Heart left ventricle (tissue), 16 donors: ENCODE measurements around the gene IKZF4. TPM values are rescaled to one million over a fixed set of nuclear protein-coding genes. Genes with fewer than 3 reads are reported as not detected.
A peak's percentile ranks its signal among the peaks of the same experiment; 100 is the strongest.
"Not testable (repeated sequence)": the region's sequence is repeated elsewhere in the genome, so short reads cannot be mapped to it uniquely, and the experiment has no call there.

Experiments
- ATAC-seq, 4 donors: fragments of 200-7000 bp; cut with Tn5 transposase; one replicate each; pipeline ENCODE4 v1.9.1; 2020 to 2022; ENCODE audit warnings: moderate library complexity in 4 of 4, mild to moderate bottlenecking in 3 of 4, moderate number of reproducible peaks in 1 of 4
- DNase-seq, 5 donors: peaks; one replicate each; pipeline ENCODE4 v3.0.0-alpha.2; 2020
- H3K27ac ChIP-seq, 12 donors: fragments of 200-600 bp; sonication (generic) in 4 of 12; one replicate each; pipeline versions ENCODE4 v1.5.0 to v1.8.0; 2016 to 2022; ENCODE audit warnings: mild to moderate bottlenecking in 2 of 12
- H3K27me3 ChIP-seq, 9 donors: fragments of 200-600 bp; sonication (generic) in 2 of 9; one replicate each; pipeline versions ENCODE4 v1.5.1 to v1.8.0; 2016 to 2022; ENCODE audit warnings: mild to moderate bottlenecking in 3 of 9
- H3K36me3 ChIP-seq, 9 donors: fragments of 200-600 bp; sonication (generic) in 2 of 9; one replicate each; pipeline versions ENCODE4 v1.5.0 to v1.8.0; 2018 to 2022; ENCODE audit warnings: mild to moderate bottlenecking in 2 of 9
- H3K4me1 ChIP-seq, 12 donors: fragments of 200-600 bp; sonication (generic) in 4 of 12; one replicate each; pipeline versions ENCODE4 v1.5.0 to v1.8.0; 2016 to 2022; ENCODE audit warnings: mild to moderate bottlenecking in 3 of 12
- H3K4me3 ChIP-seq, 12 donors: fragments of 200-600 bp; sonication (generic) in 4 of 12; one replicate each; pipeline versions ENCODE4 v1.5.0 to v1.8.0; 2017 to 2022; ENCODE audit warnings: mild to moderate bottlenecking in 9 of 12, moderate library complexity in 4 of 12
- H3K9me3 ChIP-seq, 12 donors: fragments of 200-600 bp; sonication (generic) in 4 of 12; one replicate each; pipeline versions ENCODE4 v1.5.0 to v1.8.0; 2016 to 2022; ENCODE audit warnings: mild to moderate bottlenecking in 1 of 12
- POLR2A ChIP-seq, 2 donors: fragments of 450-650 bp; IDR thresholded peaks; one replicate each; pipeline ENCODE4 v1.6.1; 2017; ENCODE audit warnings: antibody characterized with exemption in 2 of 2, mild to moderate bottlenecking in 2 of 2, moderate library complexity in 2 of 2
- WGBS, 4 donors: extraction: QIAGEN DNeasy Blood & Tissue Kit in 2 of 4; methylation state at CpG; one replicate each; pipeline versions ENCODE4 v1.1.5 to v1.1.7; 2013 to 2018; 5-methylcytosine and 5-hydroxymethylcytosine counted together
- intact Hi-C, 10 donors: fragments of 100-400 bp; cut with DNase I; formaldehyde crosslinking; loops; one replicate each; pipeline versions ENCODE4 v1.11.1 to v1.14.2; 2022
- polyA plus RNA-seq, 2 donors: library from polyadenylated mRNA; stranded (reverse); fragments of 200-250 nt; gene quantifications; one replicate each; pipeline ENCODE4 v1.2.3, GENCODE V29; 2013
- total RNA-seq, 9 donors: library from RNA; depleted of rRNA in 2 of 9; stranded (reverse); fragments of >200 nt in 2 of 9; fragmentation: NEBNext Ultra II Directional in 3 of 9; extraction: Animal tissue kit (Norgen Biotek cat#: 25700) in 3 of 9; gene quantifications; one replicate each; pipeline versions ENCODE4 v1.1.0 to v1.2.4, GENCODE V29; 2016 to 2023
- TF ChIP-seq, protein P1 (sequence below), 12 donors: fragments of 200-600 bp; sonication (generic) in 4 of 12; IDR thresholded peaks; one replicate each; pipeline versions ENCODE4 v1.5.0 to v1.8.0; 2018 to 2022; ENCODE audit warnings: antibody characterized with exemption in 12 of 12, mild to moderate bottlenecking in 5 of 12
- donor health status: ischemic (EF 13 %, LVEDD 7.1; RV severe dilation, severe dysfunction).
- donor health status: healthy with polysubstance abuse.
- donor health status: DM: no; HTN: yes; CAD: no.
- donor health status: DM: no; HTN: no; CAD: no.
- donor health status: ischemic (EF 25% LVEDD 6.9; RV normal size, moderate dysfunction).
- donor health status: ischemic (EF 25% LVEDD 5.7; RV mildly dilated, moderate dysfunction).
- donor health status: healthy.
- donor health status: DM: yes; HTN: yes; CAD: no.
- donor health status: ischemic (EF 35%, LVEDD 5.7; RV mildly dilated, moderate dysfunction).
- donor health status: nonischemic (EF 11% LVEDD 7.7; RV severe dilation, severe dysfunction).
- donor health status: DM: yes; HTN: yes; CAD: no.
- donor health status: PGD.
- donor health status: ischemic (EF 29% LVEDD 5.4; RV normal size, mild dysfunction).
- donor health status: nonischemic (EF 23%, LVEDD 6.1; RV moderate dilation, normal function).

The IKZF4 gene
- total and polyA plus RNA-seq, 11 donors: 2.6 to 10.3 (median 6.8) TPM

DNA sequence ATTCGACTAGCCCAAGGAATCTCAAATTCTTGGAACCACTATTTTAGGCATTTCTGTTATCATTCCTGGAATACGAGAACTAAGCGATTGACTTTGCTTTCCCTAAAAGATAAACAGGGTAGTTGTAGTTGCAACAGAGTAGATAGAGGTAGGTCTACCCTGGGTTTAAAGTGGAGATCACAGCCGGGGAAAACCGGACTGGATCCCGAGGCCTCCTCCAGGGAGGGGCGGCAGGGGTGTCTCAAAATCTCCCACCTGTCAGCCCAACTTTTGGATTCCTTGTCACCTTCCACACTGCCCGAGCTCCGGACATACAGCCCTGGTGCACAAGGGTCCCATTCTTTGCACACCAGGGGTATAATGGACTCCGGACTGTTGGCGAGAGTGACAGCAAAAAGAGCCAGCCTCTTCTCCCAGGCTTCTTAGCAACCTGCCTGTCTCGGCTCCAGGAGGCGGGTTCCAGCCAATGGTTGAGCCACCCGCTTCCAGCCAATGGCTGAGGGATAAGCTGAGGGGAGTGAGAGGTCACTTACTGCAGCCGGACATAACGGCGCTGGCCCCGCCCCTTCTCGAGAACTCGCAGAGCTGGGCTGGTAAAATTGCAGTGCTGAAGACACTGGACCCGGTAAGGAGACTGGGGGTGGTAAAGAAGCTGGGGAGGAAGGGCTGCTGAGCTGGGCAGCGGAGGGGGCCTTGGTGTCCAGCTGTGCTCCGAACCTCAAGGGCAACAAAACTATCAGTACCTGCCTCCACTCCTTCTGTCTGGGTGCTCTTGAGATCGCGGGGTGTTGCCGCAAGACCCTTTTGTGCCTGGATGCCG lies 23.9 kb upstream of the IKZF4 start, which contains the start of gene SUOX:
Gene SUOX, plus strand, starts transcription at position 562 of the 820 bp plus-strand sequence. CDS start 4,946 bp downstream, outside the sequence.
- intact Hi-C loops: loop anchor here in 9 of 10 donors (1.0 to 10.0 kb wide), 5 partner anchors 44 to 120 kb away; partner anchors contain the start of genes RPS26 (in 9 of the 9), RPL41 (in 2 of the 9) and ZC3H10 (in 2 of the 9)
- Histone ChIP-seq H3K27me3 (no peaks in the 10 kb centered on the region), H3K27ac (peak within 1 kb of the TSS; percentile 63 to 94 (median 87)), H3K36me3 (peaks cover 0 to 48% (median 40%) of the 10 kb centered on the region in 9 donors), H3K9me3 (no peaks in the 10 kb centered on the region), H3K4me1 (peaks cover 0 to 21% (median 11%) of the 10 kb centered on the region in 12 donors), H3K4me3 (peak within 1 kb of the TSS; percentile 27 to 82 (median 68))
- 1% methylated on average over 20 to 27 of the region's 27 CpGs for WGBS, 4 donors
- TF ChIP-seq, protein P1, sequence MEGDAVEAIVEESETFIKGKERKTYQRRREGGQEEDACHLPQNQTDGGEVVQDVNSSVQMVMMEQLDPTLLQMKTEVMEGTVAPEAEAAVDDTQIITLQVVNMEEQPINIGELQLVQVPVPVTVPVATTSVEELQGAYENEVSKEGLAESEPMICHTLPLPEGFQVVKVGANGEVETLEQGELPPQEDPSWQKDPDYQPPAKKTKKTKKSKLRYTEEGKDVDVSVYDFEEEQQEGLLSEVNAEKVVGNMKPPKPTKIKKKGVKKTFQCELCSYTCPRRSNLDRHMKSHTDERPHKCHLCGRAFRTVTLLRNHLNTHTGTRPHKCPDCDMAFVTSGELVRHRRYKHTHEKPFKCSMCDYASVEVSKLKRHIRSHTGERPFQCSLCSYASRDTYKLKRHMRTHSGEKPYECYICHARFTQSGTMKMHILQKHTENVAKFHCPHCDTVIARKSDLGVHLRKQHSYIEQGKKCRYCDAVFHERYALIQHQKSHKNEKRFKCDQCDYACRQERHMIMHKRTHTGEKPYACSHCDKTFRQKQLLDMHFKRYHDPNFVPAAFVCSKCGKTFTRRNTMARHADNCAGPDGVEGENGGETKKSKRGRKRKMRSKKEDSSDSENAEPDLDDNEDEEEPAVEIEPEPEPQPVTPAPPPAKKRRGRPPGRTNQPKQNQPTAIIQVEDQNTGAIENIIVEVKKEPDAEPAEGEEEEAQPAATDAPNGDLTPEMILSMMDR (IDR thresholded peaks at IDR 0.05): no peak
- peak in 1 of 2 donors; percentile 64 for TF ChIP-seq POLR2A (IDR thresholded peaks at IDR 0.05)
- ATAC-seq (peak; percentile 99 to 100 (median 100)), DNase-seq (peak; percentile 97 to 98 (median 97))

DNA sequence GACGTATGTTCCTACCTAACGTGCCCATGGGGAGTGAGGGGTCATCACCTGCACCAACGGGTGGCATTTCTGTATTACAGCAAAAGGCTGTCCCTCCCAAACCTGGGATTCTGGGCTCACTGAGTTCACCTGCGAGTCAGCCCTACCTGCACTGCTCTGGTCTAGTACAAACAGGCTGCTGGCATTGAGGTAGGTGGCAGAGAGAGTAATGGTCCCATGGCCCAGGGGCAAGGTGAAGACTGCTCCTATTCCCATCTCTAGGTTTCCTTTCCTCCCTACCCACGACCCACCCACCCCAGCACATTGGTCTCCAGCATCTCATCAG lies 23.3 kb upstream of the IKZF4 start:
- DNase-seq (no peak), ATAC-seq (peak in 2 of 4 donors; percentile 3 to 4)
- H3K27me3 ChIP-seq: no peaks in the 10 kb centered on the region
- peak overlapping the region; percentile 27 to 82 (median 68) for H3K4me3 ChIP-seq
- peaks cover 0 to 48% (median 40%) of the 10 kb centered on the region in 9 donors for H3K36me3 ChIP-seq
- intact Hi-C loops: loop anchor here in 9 of 10 donors (1.0 to 10.0 kb wide), 5 partner anchors 43 to 120 kb away; partner anchors contain the start of genes RPS26 (in 9 of the 9), RPL41 (in 2 of the 9) and ZC3H10 (in 2 of the 9)
- peak overlapping the region; percentile 63 to 94 (median 87) for H3K27ac ChIP-seq
- WGBS, 4 donors: 0 to 6% (median 3%) methylated on average over 2 to 5 of the region's 5 CpGs
- no peaks in the 10 kb centered on the region for H3K9me3 ChIP-seq
- TF ChIP-seq, protein P1 (IDR thresholded peaks at IDR 0.05): no peak
- TF ChIP-seq POLR2A (IDR thresholded peaks at IDR 0.05): no peak
- H3K4me1 ChIP-seq: peaks cover 0 to 21% (median 11%) of the 10 kb centered on the region in 12 donors

DNA sequence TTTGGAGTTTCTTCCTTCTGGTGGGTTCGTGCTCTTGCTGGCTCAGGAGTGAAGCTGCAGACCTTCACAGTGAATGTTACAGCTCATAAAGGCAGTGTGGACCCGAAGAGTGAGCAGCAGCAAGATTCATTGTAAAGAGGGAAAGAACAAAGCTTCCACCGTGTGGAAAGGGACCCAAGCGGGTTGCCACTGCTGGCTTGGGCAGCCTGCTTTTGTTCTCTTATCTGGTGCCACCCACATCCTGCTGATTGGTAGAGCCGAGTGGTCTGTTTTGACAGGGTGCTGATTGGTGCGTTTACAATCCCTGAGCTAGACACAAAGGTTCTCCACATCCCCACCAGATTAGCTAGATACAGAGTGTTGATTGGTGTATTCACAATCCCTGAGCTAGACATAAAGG lies 21.3 kb upstream of the IKZF4 start:
- Histone ChIP-seq H3K4me1 (peaks cover 0 to 21% (median 11%) of the 10 kb centered on the region in 12 donors), H3K36me3 (peaks cover 0 to 46% (median 34%) of the 10 kb centered on the region in 9 donors)
- not testable (repeated sequence) for ATAC-seq, DNase-seq, H3K27ac ChIP-seq, H3K9me3 ChIP-seq, H3K27me3 ChIP-seq, H3K4me3 ChIP-seq
- 65 to 74% (median 71%) methylated on average over 5 to 6 of the region's 6 CpGs for WGBS, 4 donors
- intact Hi-C loops: loop anchor here in 5 of 10 donors (5.0 to 10.0 kb wide), 3 partner anchors 43 to 118 kb away; partner anchors contain the start of genes RPS26 (in 3 of the 5), RPL41 (in 2 of the 5) and ZC3H10 (in 2 of the 5)

DNA sequence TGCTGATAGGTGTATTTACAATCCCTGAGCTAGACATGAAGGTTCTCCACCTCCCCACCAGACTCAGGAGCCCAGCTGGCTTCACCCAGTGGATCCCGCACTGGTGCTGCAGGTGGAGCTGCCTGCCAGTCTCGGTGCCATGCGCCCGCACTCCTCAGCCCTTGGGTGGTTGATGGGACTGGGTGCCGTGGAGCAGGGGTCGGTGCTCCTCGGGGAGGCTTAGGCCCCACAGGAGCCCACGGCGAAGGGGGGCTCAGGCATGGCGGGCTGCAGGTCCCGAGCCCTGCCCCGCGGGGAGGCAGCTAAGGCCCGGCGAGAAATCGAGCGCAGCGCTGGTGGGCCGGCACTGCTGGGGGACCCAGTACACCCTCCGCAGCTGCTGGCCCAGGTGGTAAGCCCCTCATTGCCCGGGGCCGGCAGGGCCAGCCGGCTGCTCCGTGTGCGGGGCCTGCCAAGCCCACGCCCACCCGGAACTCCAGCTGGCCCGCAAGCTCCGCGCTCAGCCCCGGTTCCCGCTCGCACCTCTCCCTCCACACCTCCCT lies 20.8 kb upstream of the IKZF4 start:
- H3K36me3 ChIP-seq: peaks cover 0 to 41% (median 33%) of the 10 kb centered on the region in 9 donors
- not testable (repeated sequence) for H3K9me3 ChIP-seq, H3K27ac ChIP-seq, H3K27me3 ChIP-seq, ATAC-seq, DNase-seq, H3K4me3 ChIP-seq
- 96 to 97% (median 96%) methylated on average over 22 to 33 of the region's 33 CpGs for WGBS, 4 donors
- intact Hi-C loops: loop anchor here in 6 of 10 donors (5.0 to 10.0 kb wide), 4 partner anchors 42 to 117 kb away; partner anchors contain the start of genes RPS26 (in 3 of the 6), RPL41 (in 2 of the 6), ZC3H10 (in 2 of the 6) and PA2G4 (in 1 of the 6)
- H3K4me1 ChIP-seq: peaks cover 0 to 21% (median 11%) of the 10 kb centered on the region in 12 donors
